GM18868 (cell line): ENCODE results near the gene XAGE1B.
"Not testable (repeated sequence)": the region's sequence is repeated elsewhere in the genome, so short reads cannot be mapped to it uniquely, and the experiment has no call there.

Source experiments
- ATAC-seq: cut with Tn5 transposase; IDR thresholded peaks from one replicate; pipeline ENCODE4 v1.9.1; 2021; ENCODE audit warnings: mild to moderate bottlenecking, moderate library complexity; ENCODE audit not compliant: unreplicated experiment

The XAGE1B gene

GRCh38 chrX:52516987-52517325 lies at the start of gene XAGE1B:
XAGE1B (minus strand) TSS chrX:52517063; CDS start chrX:52515527, 1,536 bp downstream.
- not testable (repeated sequence) for ATAC-seq

- no peak for ATAC-seq
These were observed 46.2 kb upstream of the XAGE1B start for GRCh38 chrX:52563105-52563504.

GRCh38 chrX:52558140-52558539 lies 41.3 kb upstream of the XAGE1B start:
- ATAC-seq: no peak

- ATAC-seq: no peak
These were observed 39.9 kb upstream of the XAGE1B start for GRCh38 chrX:52556741-52557140.

GRCh38 chrX:52553995-52554642 lies 37.3 kb upstream of the XAGE1B start:
- ATAC-seq: no peak

GRCh38 chrX:52548769-52549168 lies 31.9 kb upstream of the XAGE1B start:
- not testable (repeated sequence) for ATAC-seq

- no peak for ATAC-seq
These were observed 27.4 kb upstream of the XAGE1B start for GRCh38 chrX:52544147-52544840.

GRCh38 chrX:52542311-52542710 lies 25.4 kb upstream of the XAGE1B start:
- no peak for ATAC-seq

- not testable (repeated sequence) for ATAC-seq
These were observed 24.2 kb upstream of the XAGE1B start for GRCh38 chrX:52541051-52541450.

- not testable (repeated sequence) for ATAC-seq
These were observed 515 bp downstream of the XAGE1B start for GRCh38 chrX:52516110-52516986.

GRCh38 chrX:52511126-52511525 lies 5.7 kb downstream of the XAGE1B start:
- ATAC-seq: not testable (repeated sequence)

GRCh38 chrX:52509916-52510315 lies 6.9 kb downstream of the XAGE1B start:
- no peak for ATAC-seq

- ATAC-seq: no peak
These were observed 9.5 kb downstream of the XAGE1B start for GRCh38 chrX:52507331-52507730.

GRCh38 chrX:52504551-52504950 lies 12.3 kb downstream of the XAGE1B start:
- ATAC-seq: no peak

GRCh38 chrX:52501362-52501761 lies 15.5 kb downstream of the XAGE1B start:
- ATAC-seq: not testable (repeated sequence)

GRCh38 chrX:52496419-52496772 lies 20.5 kb downstream of the XAGE1B start:
- not testable (repeated sequence) for ATAC-seq

GRCh38 chrX:52495545-52496418 lies 21.1 kb downstream of the XAGE1B start, which contains the start of gene XAGE1A:
XAGE1A (plus strand) TSS chrX:52495808; CDS start chrX:52497362, 1,554 bp downstream.
- not testable (repeated sequence) for ATAC-seq

GRCh38 chrX:52471301-52471700 lies 45.6 kb downstream of the XAGE1B start:
- ATAC-seq: not testable (repeated sequence)
